HEK293T (cell line): ENCODE results near the gene CTNNA3.

Experiments
- CTCF ChIA-PET: fragments of 350-600 bp; formaldehyde crosslinking; extraction: SDS; loops from one replicate; lab custom pipeline; 2021; ENCODE audit warnings: antibody characterized with exemption, inconsistent platforms; lab: Yijun Ruan, JAX
- POLR2A ChIA-PET: fragments of 350-600 bp; formaldehyde crosslinking; extraction: SDS; loops from one replicate; lab custom pipeline; 2020; ENCODE audit warnings: antibody characterized with exemption, inconsistent platforms; lab: Yijun Ruan, JAX
- DNase-seq: peaks from one replicate; pipeline ENCODE4 v3.0.0; 2012; ENCODE audit warnings: mixed read lengths; ENCODE audit errors: extremely low spot score
- ARNT ChIP-seq: fragments of 450-650 bp; IDR thresholded peaks from 2 replicates; pipeline ENCODE4 v1.6.1; 2017; ENCODE audit warnings: mild to moderate bottlenecking
- BHLHE40 ChIP-seq: fragments of 450-650 bp; IDR thresholded peaks from 2 replicates; pipeline ENCODE4 v1.6.1; 2016; ENCODE audit warnings: mild to moderate bottlenecking, moderate library complexity, borderline replicate concordance
- CTBP1 ChIP-seq: fragments of 450-650 bp; IDR thresholded peaks from 2 replicates; pipeline ENCODE4 v1.6.1; 2016; ENCODE audit warnings: borderline replicate concordance
- ELF4 ChIP-seq: fragments of 450-650 bp; IDR thresholded peaks from 2 replicates; pipeline ENCODE4 v1.6.1; 2017; ENCODE audit warnings: antibody characterized with exemption
- FOXA1 ChIP-seq: fragments of 450-650 bp; IDR thresholded peaks from 2 replicates; pipeline ENCODE4 v1.6.1; 2016; ENCODE audit warnings: mild to moderate bottlenecking
- FOXK2 ChIP-seq: fragments of 450-650 bp; IDR thresholded peaks from 2 replicates; pipeline ENCODE4 v1.6.1; 2016; ENCODE audit warnings: mild to moderate bottlenecking
- FOXM1 ChIP-seq: fragments of 450-650 bp; IDR thresholded peaks from 2 replicates; pipeline ENCODE4 v1.6.1; 2017; ENCODE audit warnings: mild to moderate bottlenecking, borderline replicate concordance
- HDGF ChIP-seq: fragments of 450-650 bp; IDR thresholded peaks from 2 replicates; pipeline ENCODE4 v1.6.1; 2017; ENCODE audit warnings: antibody characterized with exemption, borderline replicate concordance
- L3MBTL2 ChIP-seq: fragments of 450-650 bp; conservative IDR thresholded peaks from 2 replicates; pipeline ENCODE4 v1.6.1; 2016; ENCODE audit warnings: mild to moderate bottlenecking
- LEF1 ChIP-seq: fragments of 450-650 bp; IDR thresholded peaks from 2 replicates; pipeline ENCODE4 v1.6.1; 2017; ENCODE audit warnings: mild to moderate bottlenecking, borderline replicate concordance
- NFRKB ChIP-seq: fragments of 450-650 bp; IDR thresholded peaks from 2 replicates; pipeline ENCODE4 v1.6.1; 2016; ENCODE audit warnings: mild to moderate bottlenecking, moderate library complexity
- PKNOX1 ChIP-seq: fragments of 450-650 bp; IDR thresholded peaks from 2 replicates; pipeline ENCODE4 v1.6.1; 2016
- SP1 ChIP-seq: fragments of 450-650 bp; IDR thresholded peaks from 2 replicates; pipeline ENCODE4 v1.6.1; 2017
- SUZ12 ChIP-seq: fragments of 450-650 bp; IDR thresholded peaks from 2 replicates; pipeline ENCODE4 v1.6.1; 2016; ENCODE audit warnings: mild to moderate bottlenecking
- TARDBP ChIP-seq: fragments of 450-650 bp; IDR thresholded peaks from 2 replicates; pipeline ENCODE4 v1.6.1; 2016
- ZNF384 ChIP-seq: fragments of 450-650 bp; IDR thresholded peaks from 2 replicates; pipeline ENCODE4 v1.6.1; 2016

CTNNA3 gene

GRCh38 chr10:66782144-66782543 is 913.9 kb downstream of the CTNNA3 start:
- TF ChIP-seq ZNF384 (no peak), FOXA1 (no peak), LEF1 (no peak), PKNOX1 (no peak), SP1 (no peak), L3MBTL2 (no peak), ARNT (no peak), NFRKB (no peak), FOXM1 (no peak), SUZ12 (no peak), FOXK2 (no peak), TARDBP (no peak), ELF4 (no peak), BHLHE40 (no peak), HDGF (no peak), CTBP1 (no peak)
- no peak for DNase-seq
- ChIA-PET CTCF (no interaction called here), POLR2A (no interaction called here)

GRCh38 chr10:66780796-66781195 is 915.2 kb downstream of the CTNNA3 start:
- ChIA-PET POLR2A (no interaction called here), CTCF (no interaction called here)
- no peak for DNase-seq
- no peak for TF ChIP-seq FOXK2
- no peak for TF ChIP-seq TARDBP

- DNase-seq: no peak
- ChIA-PET POLR2A (no interaction called here), CTCF (interaction anchor here (0.6 kb wide), 1 partner anchor 192 kb away, joined by 3 read pairs; no protein-coding TSS in a partner anchor)
- TF ChIP-seq L3MBTL2 (no peak), LEF1 (no peak), NFRKB (no peak), BHLHE40 (no peak), ARNT (no peak), SUZ12 (no peak), FOXA1 (no peak), FOXK2 (no peak)
Observed at GRCh38 chr10:66778351-66778750, 917.6 kb downstream of the CTNNA3 start.

GRCh38 chr10:66777665-66778064 is 918.3 kb downstream of the CTNNA3 start:
- POLR2A ChIA-PET: no interaction called here
- CTCF ChIA-PET: no interaction called here
- no peak for DNase-seq
- TF ChIP-seq ZNF384: no peak
- no peak for TF ChIP-seq SUZ12
- no peak for TF ChIP-seq FOXM1
- TF ChIP-seq ARNT: no peak
- TF ChIP-seq TARDBP: no peak
- no peak for TF ChIP-seq SP1
- no peak for TF ChIP-seq CTBP1
- TF ChIP-seq NFRKB: no peak
- TF ChIP-seq BHLHE40: no peak
- TF ChIP-seq L3MBTL2: no peak
- no peak for TF ChIP-seq FOXK2
- no peak for TF ChIP-seq FOXA1
- TF ChIP-seq HDGF: no peak
- no peak for TF ChIP-seq ELF4

GRCh38 chr10:66773472-66773817 is 922.5 kb downstream of the CTNNA3 start:
- DNase-seq: no peak
- CTCF ChIA-PET: interaction anchor here (0.6 kb wide), 1 partner anchor 9 kb away, joined by 3 read pairs; no protein-coding TSS in a partner anchor
- TF ChIP-seq PKNOX1 (no peak), FOXA1 (no peak), FOXM1 (no peak), NFRKB (no peak), ARNT (no peak), CTBP1 (no peak)
- POLR2A ChIA-PET: no interaction called here

- POLR2A ChIA-PET: interaction anchor here (0.8 kb wide), 1 partner anchor 32 kb away, joined by 3 read pairs; no protein-coding TSS in a partner anchor
- TF ChIP-seq SP1 (no peak), ARNT (no peak), BHLHE40 (no peak), PKNOX1 (no peak), HDGF (no peak), ZNF384 (no peak), LEF1 (no peak)
- DNase-seq: no peak
- CTCF ChIA-PET: no interaction called here
Observed at GRCh38 chr10:66772548-66773471, 923.2 kb downstream of the CTNNA3 start.
